HG03280 (cell line): Measurements from ENCODE around the gene PSD.

ENCODE experiments used
- ATAC-seq: cut with Tn5 transposase; IDR thresholded peaks from one replicate; pipeline ENCODE4 v1.9.1; 2021; ENCODE audit warnings: mild to moderate bottlenecking, moderate library complexity; ENCODE audit not compliant: unreplicated experiment

The PSD gene

GRCh38 chr10:102405632-102406031 lies 13.0 kb downstream of the PSD start:
- ATAC-seq = no peak

GRCh38 chr10:102405108-102405571 lies 13.4 kb downstream of the PSD start:
- ATAC-seq = no peak

GRCh38 chr10:102404361-102405107 lies 14.1 kb downstream of the PSD start:
- no peak for ATAC-seq

DNA sequence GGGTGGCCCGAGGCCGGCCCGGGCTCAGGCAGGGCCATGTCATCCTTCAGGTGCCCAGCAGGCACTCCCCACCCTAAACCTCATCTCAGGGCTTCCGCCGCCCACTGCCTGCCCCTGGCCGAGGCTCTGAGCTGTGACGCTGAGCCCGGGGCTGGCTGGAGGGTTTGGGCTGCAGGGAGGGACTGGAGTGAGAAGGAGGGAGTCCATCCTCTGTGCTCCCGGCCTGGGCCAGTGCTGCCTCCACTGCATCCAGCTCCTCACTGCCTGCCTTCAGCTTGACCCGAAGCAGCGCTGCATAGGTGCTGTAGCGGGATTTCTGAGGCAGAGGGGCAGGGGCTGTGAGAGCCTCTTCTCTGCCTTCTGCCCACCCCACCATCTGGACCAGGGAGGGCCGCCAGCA lies 15.5 kb downstream of the PSD start:
- no peak for ATAC-seq

DNA sequence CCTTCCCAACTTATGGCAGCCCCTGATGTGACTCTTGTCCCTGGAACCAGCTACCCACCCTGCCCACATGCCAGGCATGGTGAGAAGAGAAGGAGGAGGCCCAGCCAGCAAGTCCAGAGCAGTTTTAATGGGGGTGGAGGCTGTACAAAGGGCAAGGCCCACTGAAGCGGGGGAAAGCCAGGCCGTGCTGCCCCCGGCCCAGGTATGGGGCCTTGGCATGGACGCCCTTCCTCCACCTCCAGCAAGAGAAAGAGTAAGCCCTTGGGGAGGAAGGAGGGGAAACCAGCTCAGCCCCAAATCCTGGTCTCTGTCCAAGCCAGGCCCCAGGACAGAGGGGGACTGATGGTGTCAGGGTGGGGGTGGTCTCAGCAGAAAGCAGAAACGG lies 16.1 kb downstream of the PSD start:
- no peak for ATAC-seq

DNA sequence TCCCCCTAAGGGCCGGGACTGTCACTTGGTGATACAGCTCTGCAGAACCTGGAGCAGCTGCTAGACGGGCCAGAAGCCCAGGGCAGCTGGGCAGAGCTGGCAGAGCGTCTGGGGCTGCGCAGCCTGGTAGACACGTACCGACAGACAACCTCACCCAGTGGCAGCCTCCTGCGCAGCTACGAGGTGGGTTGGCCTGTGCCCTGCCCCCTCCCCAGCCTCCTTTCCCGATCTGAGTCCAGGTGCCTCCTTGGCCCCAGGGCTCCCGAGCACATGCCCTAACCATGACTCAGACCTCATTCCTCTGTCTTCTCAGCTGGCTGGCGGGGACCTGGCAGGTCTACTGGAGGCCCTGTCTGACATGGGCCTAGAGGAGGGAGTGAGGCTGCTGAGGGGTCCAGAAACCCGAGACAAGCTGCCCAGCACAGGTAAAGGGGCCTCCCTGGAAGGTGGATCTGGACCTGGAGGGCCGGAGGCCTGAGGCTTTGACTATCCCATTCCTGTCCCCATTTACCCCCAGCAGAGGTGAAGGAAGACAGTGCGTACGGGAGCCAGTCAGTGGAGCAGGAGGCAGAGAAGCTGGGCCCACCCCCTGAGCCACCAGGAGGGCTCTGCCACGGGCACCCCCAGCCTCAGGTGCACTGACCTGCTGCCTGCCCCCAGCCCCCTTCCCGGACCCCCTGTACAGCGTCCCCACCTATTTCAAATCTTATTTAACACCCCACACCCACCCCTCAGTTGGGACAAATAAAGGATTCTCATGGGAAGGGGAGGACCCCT lies 16.7 kb downstream of the PSD start:
- no peak for ATAC-seq

GRCh38 chr10:102401342-102401654 lies 17.3 kb downstream of the PSD start:
- ATAC-seq = no peak

DNA sequence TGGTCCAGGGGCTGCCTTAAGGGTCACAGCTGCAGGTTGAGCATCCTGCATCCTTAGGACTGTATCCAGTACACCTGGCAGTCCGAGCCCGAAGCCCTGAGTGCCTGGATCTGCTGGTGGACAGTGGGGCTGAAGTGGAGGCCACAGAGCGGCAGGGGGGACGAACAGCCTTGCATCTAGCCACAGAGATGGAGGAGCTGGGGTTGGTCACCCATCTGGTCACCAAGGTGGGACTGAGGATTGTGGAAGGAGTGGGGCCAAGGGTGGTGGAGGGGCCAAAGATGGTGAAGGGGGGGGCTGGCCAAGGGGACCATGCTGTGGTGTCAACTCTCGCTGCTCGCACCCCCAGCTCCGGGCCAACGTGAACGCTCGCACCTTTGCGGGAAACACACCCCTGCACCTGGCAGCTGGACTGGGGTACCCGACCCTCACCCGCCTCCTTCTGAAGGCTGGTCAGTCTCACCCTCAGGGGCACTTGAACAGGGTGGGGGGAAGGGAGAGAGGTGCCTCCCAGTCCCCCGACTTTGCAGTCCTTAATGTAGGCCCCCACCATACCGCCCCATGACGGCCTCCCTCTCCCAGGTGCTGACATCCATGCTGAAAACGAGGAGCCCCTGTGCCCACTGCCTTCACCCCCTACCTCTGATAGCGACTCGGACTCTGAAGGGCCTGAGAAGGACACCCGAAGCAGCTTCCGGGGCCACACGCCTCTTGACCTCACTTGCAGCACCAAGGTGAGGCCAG lies 17.8 kb downstream of the PSD start:
- no peak for ATAC-seq

DNA sequence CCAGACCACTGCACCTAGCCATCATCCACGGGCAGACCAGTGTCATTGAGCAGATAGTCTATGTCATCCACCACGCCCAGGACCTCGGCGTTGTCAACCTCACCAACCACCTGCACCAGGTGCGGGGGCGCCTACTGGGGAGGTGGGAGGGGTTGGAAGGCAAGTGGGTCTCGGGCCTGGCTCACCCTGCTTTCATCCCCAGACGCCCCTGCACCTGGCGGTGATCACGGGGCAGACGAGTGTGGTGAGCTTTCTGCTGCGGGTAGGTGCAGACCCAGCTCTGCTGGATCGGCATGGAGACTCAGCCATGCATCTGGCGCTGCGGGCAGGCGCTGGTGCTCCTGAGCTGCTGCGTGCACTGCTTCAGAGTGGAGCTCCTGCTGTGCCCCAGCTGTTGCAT lies 18.5 kb downstream of the PSD start:
- no peak for ATAC-seq

GRCh38 chr10:102399217-102400021 lies 19.2 kb downstream of the PSD start:
- ATAC-seq = peak; percentile 43

GRCh38 chr10:102398172-102399020 lies 20.2 kb downstream of the PSD start:
- no peak for ATAC-seq

GRCh38 chr10:102397222-102398171 lies 21.1 kb downstream of the PSD start:
- ATAC-seq = no peak

GRCh38 chr10:102396730-102397151 lies 21.8 kb downstream of the PSD start:
- no peak for ATAC-seq

DNA sequence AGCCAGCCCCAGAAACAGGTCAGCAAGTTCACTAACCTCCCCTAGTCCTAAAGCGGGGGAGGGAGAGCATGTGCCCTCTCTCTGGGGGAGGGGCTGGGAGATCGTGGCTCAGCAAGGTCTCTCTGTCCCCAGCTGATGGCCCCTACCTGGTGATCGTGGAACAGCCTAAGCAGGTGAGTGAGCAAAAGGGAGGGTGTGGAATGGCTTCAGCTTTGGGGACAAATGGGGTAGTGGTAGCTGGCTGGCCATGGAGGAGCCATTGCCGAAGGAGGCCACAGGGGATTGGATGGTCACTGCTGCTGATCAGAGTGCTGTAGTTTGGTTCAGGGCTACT lies 22.3 kb downstream of the PSD start:
- ATAC-seq = no peak

GRCh38 chr10:102395400-102396316 lies 22.9 kb downstream of the PSD start, which contains the start of gene NFKB2:
NFKB2 (plus strand) TSS chr10:102395705; CDS start chr10:102395960, 255 bp downstream.
- peak; percentile 25 for ATAC-seq

GRCh38 chr10:102394801-102395399 lies 23.7 kb downstream of the PSD start:
- ATAC-seq = peak; percentile 0

DNA sequence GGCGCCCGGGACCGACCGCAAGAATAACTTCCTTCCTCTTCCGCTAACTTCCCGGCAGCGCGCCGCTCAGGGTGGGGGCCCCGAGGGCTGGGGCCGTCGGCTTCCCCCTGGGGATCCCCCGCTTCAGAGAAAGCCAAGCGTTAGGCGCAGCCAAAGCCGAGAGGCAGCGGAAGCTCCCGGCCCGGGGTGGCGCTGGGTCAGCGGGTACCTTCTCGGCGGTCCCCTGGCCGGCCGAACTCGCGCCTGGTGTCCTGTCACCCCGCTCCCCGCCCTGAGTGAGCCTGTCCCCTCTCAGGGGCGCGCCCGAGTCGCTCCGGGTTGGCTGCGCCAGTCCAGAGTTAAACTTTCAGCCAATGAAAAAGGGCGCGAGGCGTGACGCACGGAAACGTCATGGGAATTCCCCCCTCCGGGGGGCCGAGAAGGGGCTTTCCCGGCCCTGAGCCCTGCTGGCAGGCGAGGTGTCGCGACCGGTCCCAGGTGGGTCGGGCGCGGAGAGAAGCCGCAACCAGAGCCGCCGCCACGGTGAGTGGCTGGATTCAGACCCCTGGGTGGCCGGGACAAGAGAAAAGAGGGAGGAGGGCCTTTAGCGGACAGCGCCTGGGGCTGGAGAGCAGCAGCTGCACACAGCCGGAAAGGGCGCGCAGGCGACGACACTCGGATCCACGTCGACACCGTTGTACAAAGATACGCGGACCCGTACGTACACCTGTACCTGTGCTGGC lies 24.3 kb downstream of the PSD start:
- ATAC-seq = peak; percentile 79
